Epithelial cell of proximal tubule (primary cell): Measurements from ENCODE around the gene SLC35B1. TPM values are rescaled to one million over a fixed set of nuclear protein-coding genes. Genes with fewer than 3 reads are reported as not detected.

Experiments
- DNase-seq: peaks from one replicate; pipeline ENCODE4 v3.0.0-alpha.2; 2011; ENCODE audit warnings: low read depth
- H3K4me3 ChIP-seq: 2 replicates; pipeline ENCODE4 v1.5.1; 2011; ENCODE audit warnings: low read depth, mild to moderate bottlenecking, low read length
- CTCF ChIP-seq: conservative IDR thresholded peaks from 2 replicates; pipeline ENCODE4 v1.5.1; 2012; ENCODE audit warnings: low read depth, mild to moderate bottlenecking, low read length
- total RNA-seq: library from RNA; depleted of rRNA; stranded (reverse); fragments of >200 nt; gene quantifications from 2 replicates; pipeline ENCODE4 v1.2.3, GENCODE V29; 2015

The SLC35B1 gene
- total RNA-seq, 1 donor from 2014 or later, result 72.0 TPM

GRCh38 chr17:49691086-49691676 lies 16.6 kb downstream of the SLC35B1 start:
- DNase-seq, result no peak
- H3K4me3 ChIP-seq, result no peak overlapping the region
- TF ChIP-seq CTCF, result no peak

DNA sequence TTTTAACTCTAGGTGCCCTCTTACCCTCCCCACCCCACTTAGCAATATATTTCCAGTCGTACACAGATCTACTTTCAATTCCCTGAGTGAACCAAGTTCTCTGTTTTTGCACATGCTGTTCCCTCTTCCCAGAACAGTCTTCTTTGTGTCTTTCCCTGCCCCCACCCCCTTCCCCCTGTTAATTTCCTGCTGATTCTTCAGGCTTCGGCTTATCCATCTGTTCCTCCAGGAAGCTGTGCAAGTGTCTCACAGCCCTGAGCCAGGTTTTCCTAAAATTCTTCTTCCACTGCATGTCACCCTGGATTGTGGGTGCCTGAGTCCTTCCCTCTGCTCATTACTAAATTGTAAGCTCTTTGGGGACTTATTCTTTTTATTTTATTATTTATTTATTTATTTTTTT lies 17.5 kb downstream of the SLC35B1 start:
- no peak for DNase-seq
- H3K4me3 ChIP-seq, result no peak overlapping the region
- no peak for TF ChIP-seq CTCF

DNA sequence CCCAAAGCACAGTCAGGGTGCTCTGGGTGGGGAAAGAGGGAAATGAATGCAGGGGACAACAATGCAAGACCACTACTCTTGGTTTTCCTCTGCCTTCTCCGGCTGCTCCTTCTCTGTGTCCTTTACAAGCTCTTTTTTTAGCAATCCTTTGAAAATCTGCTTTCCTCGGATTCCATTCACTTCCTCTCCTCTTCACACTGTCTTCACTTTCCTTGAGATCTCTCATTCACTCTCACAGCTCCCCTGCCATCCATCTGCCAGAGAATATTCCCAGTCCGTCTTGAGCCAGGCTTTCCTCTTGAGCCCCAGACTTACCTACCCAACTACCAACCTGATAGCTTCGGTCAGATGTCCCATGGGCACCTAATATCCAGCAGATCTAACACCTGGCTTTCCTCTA lies 18.9 kb downstream of the SLC35B1 start:
- H3K4me3 ChIP-seq, result no peak overlapping the region
- no peak for DNase-seq
- TF ChIP-seq CTCF, result no peak

DNA sequence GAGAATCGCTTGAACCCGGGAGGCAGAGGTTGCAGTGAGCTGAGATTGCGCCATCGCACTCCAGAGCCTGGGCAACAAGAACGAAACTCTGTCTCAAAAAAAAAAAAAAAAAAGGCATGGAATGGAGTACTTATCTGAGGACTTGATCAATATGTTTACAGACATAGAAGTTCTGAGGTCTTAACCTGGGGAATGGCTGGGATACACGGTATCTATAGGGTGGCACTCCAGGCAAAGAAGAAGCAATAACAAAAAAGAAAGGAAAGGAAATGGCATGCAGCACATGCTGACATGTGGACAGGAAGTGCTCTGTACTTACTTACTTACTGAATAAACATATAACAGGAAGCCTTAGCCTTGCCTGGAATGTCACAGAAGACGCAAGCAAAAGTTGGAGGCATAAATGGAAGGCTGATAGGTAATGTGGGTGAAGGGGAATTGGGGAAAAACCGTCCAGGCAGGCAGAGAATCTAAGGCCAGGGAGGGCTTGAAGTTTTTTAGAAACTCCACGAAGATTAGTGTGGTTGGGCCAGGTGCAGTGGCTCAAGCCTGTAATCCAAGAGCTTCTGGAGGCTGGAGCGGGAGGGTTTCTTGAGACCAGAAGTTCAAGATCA lies 19.8 kb downstream of the SLC35B1 start:
- no peak for TF ChIP-seq CTCF
- DNase-seq, result no peak
- no peak overlapping the region for H3K4me3 ChIP-seq

DNA sequence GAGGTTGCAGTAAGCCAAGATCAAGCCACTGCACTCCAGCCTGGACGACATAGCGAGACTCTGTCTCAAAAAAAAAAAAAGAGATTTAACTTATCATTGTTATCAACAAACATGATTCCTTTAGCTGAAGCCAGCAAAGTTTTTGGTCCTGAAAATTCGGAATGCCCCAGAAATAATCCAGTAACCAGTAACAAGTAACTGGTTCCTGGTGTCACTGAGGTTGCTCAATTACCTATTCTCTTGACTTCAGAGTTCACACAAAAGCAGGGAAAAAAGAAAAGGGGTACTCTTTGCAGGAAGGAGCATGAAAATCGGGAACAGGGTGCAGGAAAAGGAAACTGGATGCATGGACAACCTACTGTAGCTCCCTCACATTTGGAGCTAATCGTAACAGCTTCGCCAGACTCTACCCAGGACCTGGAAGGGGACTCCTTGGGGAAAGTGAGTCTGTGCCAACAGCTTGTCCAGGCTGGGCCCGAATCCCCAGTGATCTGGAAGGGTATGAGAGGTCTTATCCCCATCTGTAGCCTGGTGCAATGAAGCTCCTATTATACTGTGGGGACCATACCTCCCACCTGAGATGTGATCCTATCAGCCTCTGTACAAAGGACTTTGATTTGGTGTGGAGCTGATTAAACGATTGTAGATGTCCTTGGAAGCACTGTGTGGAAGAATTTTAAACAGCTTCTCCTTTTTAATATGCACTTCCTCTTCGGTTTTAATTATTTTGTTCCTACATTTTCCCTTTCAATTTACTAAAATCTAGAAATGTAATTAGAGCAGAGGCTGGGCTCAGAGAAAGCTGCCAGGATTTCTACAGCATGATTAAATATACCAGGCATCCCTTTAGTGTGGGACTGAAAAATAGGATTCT lies 26.4 kb downstream of the SLC35B1 start:
- H3K4me3 ChIP-seq, result no peak overlapping the region
- no peak for TF ChIP-seq CTCF
- DNase-seq, result no peak

- TF ChIP-seq CTCF, result no peak
- no peak for DNase-seq
- H3K4me3 ChIP-seq, result no peak overlapping the region
Observed at GRCh38 chr17:49680314-49680713, 27.4 kb downstream of the SLC35B1 start.
